Adrenal gland (tissue), 5 donors: Measurements from ENCODE around the gene KPNA1.

Experiments used
- POLR2A ChIP-seq, 2 donors: fragments of 450-650 bp; IDR thresholded peaks; one replicate each; pipeline ENCODE4 v1.6.1; 2017; ENCODE audit warnings: antibody characterized with exemption in 2 of 2, mild to moderate bottlenecking in 2 of 2, moderate library complexity in 1 of 2
- TF ChIP-seq, protein P1 (sequence below), 6 experiments: fragments of 450-650 bp in 4 of 6; fragments of 200-600 bp in 2 of 6; sonication (generic) in 1 of 6; IDR thresholded peaks; 1 replicate in 5 of 6; 2 replicates in 1 of 6; pipeline versions ENCODE4 v1.5.1 to v1.8.0; 2016 to 2021; ENCODE audit warnings: antibody characterized with exemption in 6 of 6, mild to moderate bottlenecking in 2 of 6, moderate library complexity in 1 of 6
- donor health status: DM: no; HTN: no; CAD: no.

GRCh38 chr3:122469659-122470058 lies 45.1 kb downstream of the KPNA1 start:
- TF ChIP-seq, protein P1, sequence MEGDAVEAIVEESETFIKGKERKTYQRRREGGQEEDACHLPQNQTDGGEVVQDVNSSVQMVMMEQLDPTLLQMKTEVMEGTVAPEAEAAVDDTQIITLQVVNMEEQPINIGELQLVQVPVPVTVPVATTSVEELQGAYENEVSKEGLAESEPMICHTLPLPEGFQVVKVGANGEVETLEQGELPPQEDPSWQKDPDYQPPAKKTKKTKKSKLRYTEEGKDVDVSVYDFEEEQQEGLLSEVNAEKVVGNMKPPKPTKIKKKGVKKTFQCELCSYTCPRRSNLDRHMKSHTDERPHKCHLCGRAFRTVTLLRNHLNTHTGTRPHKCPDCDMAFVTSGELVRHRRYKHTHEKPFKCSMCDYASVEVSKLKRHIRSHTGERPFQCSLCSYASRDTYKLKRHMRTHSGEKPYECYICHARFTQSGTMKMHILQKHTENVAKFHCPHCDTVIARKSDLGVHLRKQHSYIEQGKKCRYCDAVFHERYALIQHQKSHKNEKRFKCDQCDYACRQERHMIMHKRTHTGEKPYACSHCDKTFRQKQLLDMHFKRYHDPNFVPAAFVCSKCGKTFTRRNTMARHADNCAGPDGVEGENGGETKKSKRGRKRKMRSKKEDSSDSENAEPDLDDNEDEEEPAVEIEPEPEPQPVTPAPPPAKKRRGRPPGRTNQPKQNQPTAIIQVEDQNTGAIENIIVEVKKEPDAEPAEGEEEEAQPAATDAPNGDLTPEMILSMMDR (IDR thresholded peaks at IDR 0.05) = no peak
- TF ChIP-seq POLR2A (IDR thresholded peaks at IDR 0.05) = no peak
